ENCODE measurements around the gene CNTNAP2. TPM values are rescaled to one million over a fixed set of nuclear protein-coding genes. Genes with fewer than 3 reads are reported as not detected.

The CNTNAP2 gene
- total RNA-seq, 1 donor: under 0.01 TPM

- no peak overlapping the region for H3K4me3 ChIP-seq (ENCODE audit: low read depth, low read length)
- DNase-seq (ENCODE audit: low read depth): no peak
- TF ChIP-seq CTCF (IDR thresholded peaks at IDR 0.05; ENCODE audit: insufficient read depth, low read length): no peak
These were observed 1807.2 kb downstream of the CNTNAP2 start for GRCh38 chr7:147923841-147924240.

GRCh38 chr7:147937428-147937827 lies 1820.8 kb downstream of the CNTNAP2 start:
- no peak for DNase-seq (ENCODE audit: low read depth)
- H3K4me3 ChIP-seq (ENCODE audit: low read depth, low read length): no peak overlapping the region
- TF ChIP-seq CTCF (IDR thresholded peaks at IDR 0.05; ENCODE audit: insufficient read depth, low read length): no peak

- TF ChIP-seq CTCF (IDR thresholded peaks at IDR 0.05; ENCODE audit: insufficient read depth, low read length): no peak
- no peak overlapping the region for H3K4me3 ChIP-seq (ENCODE audit: low read depth, low read length)
- no peak for DNase-seq (ENCODE audit: low read depth)
These were observed 1824.8 kb downstream of the CNTNAP2 start for GRCh38 chr7:147941381-147941780.

GRCh38 chr7:147944321-147944720 lies 1827.7 kb downstream of the CNTNAP2 start:
- no peak for DNase-seq (ENCODE audit: low read depth)
- no peak overlapping the region for H3K4me3 ChIP-seq (ENCODE audit: low read depth, low read length)
- no peak for TF ChIP-seq CTCF (IDR thresholded peaks at IDR 0.05; ENCODE audit: insufficient read depth, low read length)

GRCh38 chr7:147952918-147953317 lies 1836.3 kb downstream of the CNTNAP2 start:
- no peak for TF ChIP-seq CTCF (IDR thresholded peaks at IDR 0.05; ENCODE audit: insufficient read depth, low read length)
- no peak for DNase-seq (ENCODE audit: low read depth)
- H3K4me3 ChIP-seq (ENCODE audit: low read depth, low read length): no peak overlapping the region

GRCh38 chr7:147968046-147968610 lies 1851.5 kb downstream of the CNTNAP2 start:
- TF ChIP-seq CTCF (IDR thresholded peaks at IDR 0.05; ENCODE audit: insufficient read depth, low read length): no peak
- DNase-seq (ENCODE audit: low read depth): no peak
- no peak overlapping the region for H3K4me3 ChIP-seq (ENCODE audit: low read depth, low read length)

- no peak for DNase-seq (ENCODE audit: low read depth)
- H3K4me3 ChIP-seq (ENCODE audit: low read depth, low read length): no peak overlapping the region
- TF ChIP-seq CTCF (IDR thresholded peaks at IDR 0.05; ENCODE audit: insufficient read depth, low read length): no peak
These were observed 1855.1 kb downstream of the CNTNAP2 start for GRCh38 chr7:147971606-147972110.

Measured in fibroblast of the aortic adventitia (primary cell).